Mucosa of descending colon (tissue), 3 donors: ENCODE results near the gene MAST4. TPM values are rescaled to one million over a fixed set of nuclear protein-coding genes. Genes with fewer than 3 reads are reported as not detected.

Experiments
- ATAC-seq: fragments of 200-7000 bp; cut with Tn5 transposase; one replicate; pipeline ENCODE4 v1.9.1; 2020; ENCODE audit warnings: mild to moderate bottlenecking, moderate library complexity
- DNase-seq, 3 donors: peaks; one replicate each; pipeline ENCODE4 v3.0.0-alpha.2; 2020
- H3K36me3 ChIP-seq: fragments of 200-600 bp; one replicate; pipeline ENCODE4 v1.8.0; 2021; ENCODE audit warnings: low read depth, mild to moderate bottlenecking
- H3K4me1 ChIP-seq: fragments of 200-600 bp; one replicate; pipeline ENCODE4 v1.8.0; 2021; ENCODE audit warnings: low read depth, mild to moderate bottlenecking
- H3K4me3 ChIP-seq: fragments of 200-600 bp; one replicate; pipeline ENCODE4 v1.8.0; 2021; ENCODE audit warnings: mild to moderate bottlenecking
- H3K9me3 ChIP-seq: fragments of 200-600 bp; one replicate; pipeline ENCODE4 v1.8.0; 2021; ENCODE audit warnings: mild to moderate bottlenecking
- intact Hi-C, 2 donors: fragments of 100-400 bp; cut with DNase I in 1 of 2; cut with micrococcal nuclease in 1 of 2; formaldehyde crosslinking; loops; one replicate each; pipeline versions ENCODE4 v1.11.0 to v1.11.1; 2022; cut with DNase I, micrococcal nuclease
- total RNA-seq, 3 donors: library from RNA; stranded (reverse); fragmentation: NEBNext Ultra II Directional in 2 of 3; extraction: Animal tissue kit (Norgen Biotek cat#: 25700) in 2 of 3; gene quantifications; one replicate each; pipeline versions ENCODE4 v1.2.1 to v1.2.4, GENCODE V29; 2021 to 2023
- TF ChIP-seq, protein P1 (sequence below): fragments of 200-600 bp; IDR thresholded peaks from one replicate; pipeline ENCODE4 v1.8.0; 2022; ENCODE audit warnings: antibody characterized with exemption, mild to moderate bottlenecking
- donor health status: DM: no; HTN: no; CAD: no; lungs with moderate emphysema.
- donor health status: DM: no; HTN: no; CAD: no.
- donor health status: DM: no; HTN: yes; CAD: no.

MAST4 gene
- total RNA-seq, 3 donors from 2014 or later: 16.2 to 34.0 (median 22.5) TPM

DNA sequence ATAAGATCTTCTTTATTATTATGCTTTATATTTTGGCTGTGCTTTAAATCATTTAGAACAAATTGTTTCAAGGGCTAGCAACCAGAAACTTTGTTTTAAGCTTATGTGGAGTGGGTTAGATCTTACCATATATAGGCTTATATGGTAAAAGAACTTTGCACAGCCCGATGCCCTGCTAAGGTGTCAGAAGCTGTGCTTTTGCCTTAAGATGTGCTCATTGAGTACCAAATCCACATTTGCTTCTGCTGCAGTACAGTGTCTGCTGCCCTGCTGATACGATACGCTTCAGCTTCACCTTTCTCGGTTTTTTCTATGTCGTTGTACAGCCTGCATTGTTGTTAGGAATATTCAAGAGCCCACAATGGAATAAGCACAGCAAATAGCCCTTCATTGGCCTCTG, 565.6 kb downstream of the MAST4 start:
- Histone ChIP-seq H3K36me3 (no peaks in the 10 kb centered on the region), H3K9me3 (no peaks in the 10 kb centered on the region), H3K4me1 (no peaks in the 10 kb centered on the region), H3K4me3 (no peak overlapping the region)
- no peak for DNase-seq
- intact Hi-C loops: no loop called here
- no peak for ATAC-seq
- TF ChIP-seq, protein P1, sequence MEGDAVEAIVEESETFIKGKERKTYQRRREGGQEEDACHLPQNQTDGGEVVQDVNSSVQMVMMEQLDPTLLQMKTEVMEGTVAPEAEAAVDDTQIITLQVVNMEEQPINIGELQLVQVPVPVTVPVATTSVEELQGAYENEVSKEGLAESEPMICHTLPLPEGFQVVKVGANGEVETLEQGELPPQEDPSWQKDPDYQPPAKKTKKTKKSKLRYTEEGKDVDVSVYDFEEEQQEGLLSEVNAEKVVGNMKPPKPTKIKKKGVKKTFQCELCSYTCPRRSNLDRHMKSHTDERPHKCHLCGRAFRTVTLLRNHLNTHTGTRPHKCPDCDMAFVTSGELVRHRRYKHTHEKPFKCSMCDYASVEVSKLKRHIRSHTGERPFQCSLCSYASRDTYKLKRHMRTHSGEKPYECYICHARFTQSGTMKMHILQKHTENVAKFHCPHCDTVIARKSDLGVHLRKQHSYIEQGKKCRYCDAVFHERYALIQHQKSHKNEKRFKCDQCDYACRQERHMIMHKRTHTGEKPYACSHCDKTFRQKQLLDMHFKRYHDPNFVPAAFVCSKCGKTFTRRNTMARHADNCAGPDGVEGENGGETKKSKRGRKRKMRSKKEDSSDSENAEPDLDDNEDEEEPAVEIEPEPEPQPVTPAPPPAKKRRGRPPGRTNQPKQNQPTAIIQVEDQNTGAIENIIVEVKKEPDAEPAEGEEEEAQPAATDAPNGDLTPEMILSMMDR: no peak

DNA sequence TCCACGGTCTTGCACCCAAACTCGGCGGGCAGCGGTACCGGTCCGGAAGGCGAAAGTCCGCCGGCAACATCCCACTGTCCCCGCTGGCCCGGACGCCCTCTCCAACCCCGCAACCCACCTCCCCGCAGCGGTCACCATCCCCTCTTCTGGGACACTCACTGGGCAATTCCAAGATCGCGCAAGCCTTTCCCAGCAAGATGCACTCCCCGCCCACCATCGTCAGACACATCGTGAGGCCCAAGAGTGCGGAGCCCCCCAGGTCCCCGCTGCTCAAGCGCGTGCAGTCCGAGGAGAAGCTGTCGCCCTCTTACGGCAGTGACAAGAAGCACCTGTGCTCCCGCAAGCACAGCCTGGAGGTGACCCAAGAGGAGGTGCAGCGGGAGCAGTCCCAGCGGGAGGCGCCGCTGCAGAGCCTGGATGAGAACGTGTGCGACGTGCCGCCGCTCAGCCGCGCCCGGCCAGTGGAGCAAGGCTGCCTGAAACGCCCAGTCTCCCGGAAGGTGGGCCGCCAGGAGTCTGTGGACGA, 567.1 kb downstream of the MAST4 start:
- Histone ChIP-seq H3K36me3 (no peaks in the 10 kb centered on the region), H3K9me3 (no peaks in the 10 kb centered on the region), H3K4me1 (no peaks in the 10 kb centered on the region), H3K4me3 (no peak overlapping the region)
- no peak for ATAC-seq
- intact Hi-C loops: no loop called here
- peak in 1 of 3 donors; percentile 52 for DNase-seq
- TF ChIP-seq, protein P1: no peak

DNA sequence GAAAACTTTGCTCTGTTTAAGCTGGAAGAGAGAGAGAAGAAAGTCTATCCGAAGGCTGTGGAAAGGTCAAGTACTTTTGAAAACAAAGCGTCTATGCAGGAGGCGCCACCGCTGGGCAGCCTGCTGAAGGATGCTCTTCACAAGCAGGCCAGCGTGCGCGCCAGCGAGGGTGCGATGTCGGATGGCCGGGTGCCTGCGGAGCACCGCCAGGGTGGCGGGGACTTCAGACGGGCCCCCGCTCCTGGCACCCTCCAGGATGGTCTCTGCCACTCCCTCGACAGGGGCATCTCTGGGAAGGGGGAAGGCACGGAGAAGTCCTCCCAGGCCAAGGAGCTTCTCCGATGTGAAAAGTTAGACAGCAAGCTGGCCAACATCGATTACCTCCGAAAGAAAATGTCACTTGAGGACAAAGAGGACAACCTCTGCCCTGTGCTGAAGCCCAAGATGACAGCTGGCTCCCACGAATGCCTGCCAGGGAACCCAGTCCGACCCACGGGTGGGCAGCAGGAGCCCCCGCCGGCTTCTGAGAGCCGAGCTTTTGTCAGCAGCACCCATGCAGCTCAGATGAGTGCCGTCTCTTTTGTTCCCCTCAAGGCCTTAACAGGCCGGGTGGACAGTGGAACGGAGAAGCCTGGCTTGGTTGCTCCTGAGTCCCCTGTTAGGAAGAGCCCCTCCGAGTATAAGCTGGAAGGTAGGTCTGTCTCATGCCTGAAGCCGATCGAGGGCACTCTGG, 567.8 kb downstream of the MAST4 start:
- no peaks in the 10 kb centered on the region for H3K36me3 ChIP-seq
- H3K4me1 ChIP-seq: no peaks in the 10 kb centered on the region
- TF ChIP-seq, protein P1: no peak
- ATAC-seq: no peak
- DNase-seq: peak in 2 of 3 donors; percentile 27 to 43
- intact Hi-C loops: no loop called here
- H3K9me3 ChIP-seq: no peaks in the 10 kb centered on the region
- H3K4me3 ChIP-seq: no peak overlapping the region

DNA sequence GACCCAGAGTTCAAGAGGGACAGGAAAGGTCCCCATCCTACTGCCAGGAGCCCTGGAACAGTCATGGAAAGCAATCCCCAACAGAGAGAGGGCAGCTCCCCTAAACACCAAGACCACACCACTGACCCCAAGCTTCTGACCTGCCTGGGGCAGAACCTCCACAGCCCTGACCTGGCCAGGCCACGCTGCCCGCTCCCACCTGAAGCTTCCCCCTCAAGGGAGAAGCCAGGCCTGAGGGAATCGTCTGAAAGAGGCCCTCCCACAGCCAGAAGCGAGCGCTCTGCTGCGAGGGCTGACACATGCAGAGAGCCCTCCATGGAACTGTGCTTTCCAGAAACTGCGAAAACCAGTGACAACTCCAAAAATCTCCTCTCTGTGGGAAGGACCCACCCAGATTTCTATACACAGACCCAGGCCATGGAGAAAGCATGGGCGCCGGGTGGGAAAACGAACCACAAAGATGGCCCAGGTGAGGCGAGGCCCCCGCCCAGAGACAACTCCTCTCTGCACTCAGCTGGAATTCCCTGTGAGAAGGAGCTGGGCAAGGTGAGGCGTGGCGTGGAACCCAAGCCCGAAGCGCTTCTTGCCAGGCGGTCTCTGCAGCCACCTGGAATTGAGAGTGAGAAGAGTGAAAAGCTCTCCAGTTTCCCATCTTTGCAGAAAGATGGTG, 568.8 kb downstream of the MAST4 start:
- H3K4me3 ChIP-seq: no peak overlapping the region
- H3K9me3 ChIP-seq: no peaks in the 10 kb centered on the region
- DNase-seq (peak in 2 of 3 donors; percentile 27 to 44), ATAC-seq (no peak)
- intact Hi-C loops: loop anchor here in 1 of 2 donors (5.0 kb wide), 1 partner anchor 42 kb away; no protein-coding TSS in a partner anchor
- no peaks in the 10 kb centered on the region for H3K36me3 ChIP-seq
- TF ChIP-seq, protein P1: no peak
- no peaks in the 10 kb centered on the region for H3K4me1 ChIP-seq

DNA sequence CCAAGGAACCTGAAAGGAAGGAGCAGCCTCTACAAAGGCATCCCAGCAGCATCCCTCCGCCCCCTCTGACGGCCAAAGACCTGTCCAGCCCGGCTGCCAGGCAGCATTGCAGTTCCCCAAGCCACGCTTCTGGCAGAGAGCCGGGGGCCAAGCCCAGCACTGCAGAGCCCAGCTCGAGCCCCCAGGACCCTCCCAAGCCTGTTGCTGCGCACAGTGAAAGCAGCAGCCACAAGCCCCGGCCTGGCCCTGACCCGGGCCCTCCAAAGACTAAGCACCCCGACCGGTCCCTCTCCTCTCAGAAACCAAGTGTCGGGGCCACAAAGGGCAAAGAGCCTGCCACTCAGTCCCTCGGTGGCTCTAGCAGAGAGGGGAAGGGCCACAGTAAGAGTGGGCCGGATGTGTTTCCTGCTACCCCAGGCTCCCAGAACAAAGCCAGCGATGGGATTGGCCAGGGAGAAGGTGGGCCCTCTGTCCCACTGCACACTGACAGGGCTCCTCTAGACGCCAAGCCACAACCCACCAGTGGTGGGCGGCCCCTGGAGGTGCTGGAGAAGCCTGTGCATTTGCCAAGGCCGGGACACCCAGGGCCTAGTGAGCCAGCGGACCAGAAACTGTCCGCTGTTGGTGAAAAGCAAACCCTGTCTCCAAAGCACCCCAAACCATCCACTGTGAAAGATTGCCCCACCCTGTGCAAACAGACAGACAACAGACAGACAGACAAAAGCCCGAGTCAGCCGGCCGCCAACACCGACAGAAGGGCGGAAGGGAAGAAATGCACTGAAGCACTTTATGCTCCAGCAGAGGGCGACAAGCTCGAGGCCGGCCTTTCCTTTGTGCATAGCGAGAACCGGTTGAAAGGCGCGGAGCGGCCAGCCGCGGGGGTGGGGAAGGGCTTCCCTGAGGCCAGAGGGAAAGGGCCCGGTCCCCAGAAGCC, 569.6 kb downstream of the MAST4 start:
- intact Hi-C loops: loop anchor here in 1 of 2 donors (5.0 kb wide), 1 partner anchor 42 kb away; no protein-coding TSS in a partner anchor
- ATAC-seq (peak; percentile 96), DNase-seq (peak; percentile 89 to 93 (median 92))
- TF ChIP-seq, protein P1: peak; percentile 75
- no peaks in the 10 kb centered on the region for H3K9me3 ChIP-seq
- no peaks in the 10 kb centered on the region for H3K4me1 ChIP-seq
- no peaks in the 10 kb centered on the region for H3K36me3 ChIP-seq
- H3K4me3 ChIP-seq: no peak overlapping the region
